ENCODE results near the gene SEPSECS. TPM values are rescaled to one million over a fixed set of nuclear protein-coding genes. Genes with fewer than 3 reads are reported as not detected.

SEPSECS gene
- total and polyA plus RNA-seq, 2 of the 8 experiments (the other 6 are each of a cell fraction or from before 2014, with no cell fraction given): 1.9 to 4.1 TPM

DNA sequence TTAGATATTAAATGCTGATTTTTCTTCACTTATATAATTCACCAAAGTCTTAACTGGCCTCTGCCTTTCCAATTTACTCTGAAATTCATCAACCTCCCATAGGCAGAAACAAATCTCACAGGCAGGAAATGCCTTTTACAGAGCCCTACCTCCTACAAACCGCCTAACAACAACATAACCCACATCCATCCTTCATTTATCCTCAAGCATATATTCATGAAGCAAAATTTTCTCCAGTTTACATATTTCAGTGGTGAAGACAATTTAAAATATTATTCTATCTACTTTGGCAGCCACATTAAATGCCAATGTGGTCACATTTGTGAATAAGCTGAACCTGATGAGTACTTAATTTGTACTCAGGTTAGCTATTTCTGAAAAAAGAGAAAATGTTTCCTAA is 30.3 kb downstream of the SEPSECS start:
- Histone ChIP-seq H2BK20ac (ENCODE audit: low read length) (no peak overlapping the region), H2BK120ac (replicated peaks; ENCODE audit: low read depth, low read length) (no peak overlapping the region), H3K79me2 (ENCODE audit: control insufficient read depth in 1 of 2, insufficient read depth in 2 of 2, low read length in 2 of 2) (no peaks in the 10 kb centered on the region), H3K4me3 (ENCODE audit: extremely low read depth in 1 of 4, insufficient read depth in 2 of 4, low read depth in 3 of 4, low read length in 4 of 4) (no peak overlapping the region), H3K4me2 (ENCODE audit: insufficient read depth in 1 of 2, low read depth in 2 of 2, low read length in 2 of 2) (no peak overlapping the region), H4K5ac (ENCODE audit: insufficient read length, low read depth, low read length) (no peak overlapping the region), H2AFZ (ENCODE audit: low read length) (no peak overlapping the region), H3K9ac (replicated peaks in 1 of 4; ENCODE audit: extremely low read depth in 1 of 4, low read depth in 3 of 4, low read length in 3 of 4) (no peak overlapping the region), H3K18ac (ENCODE audit: extremely low read depth, low read length) (no peak overlapping the region), H3K4ac (replicated peaks; ENCODE audit: insufficient read length, low read depth, low read length) (no peak overlapping the region), H3K14ac (ENCODE audit: insufficient read length) (no peak overlapping the region), H3K79me1 (ENCODE audit: low read depth, low read length) (no peaks in the 10 kb centered on the region), H2BK12ac (ENCODE audit: low read depth, low read length) (no peak overlapping the region), H3K4me1 (replicated peaks in 1 of 4; ENCODE audit: control insufficient read depth in 3 of 4, insufficient read depth in 4 of 4, low read length in 3 of 4) (peaks cover 0 to 8% (median 3%) of the 10 kb centered on the region in 4 experiments; a peak in 3 of 7 replicates), H3K56ac (replicated peaks; ENCODE audit: insufficient read length, low read depth, low read length) (no peak overlapping the region), H4K20me1 (replicated peaks in 1 of 2; ENCODE audit: control insufficient read depth in 1 of 2, insufficient read depth in 2 of 2, low read length in 2 of 2) (no peaks in the 10 kb centered on the region), H3K27me3 (replicated peaks in 1 of 4; ENCODE audit: control insufficient read depth in 3 of 4, extremely low read depth in 1 of 4, insufficient read depth in 3 of 4, low read length in 3 of 4) (no peaks in the 10 kb centered on the region), H4K8ac (ENCODE audit: extremely low read depth, insufficient read depth, low read length) (no peak overlapping the region), H2AK5ac (ENCODE audit: low read depth, low read length) (no peak overlapping the region), H2BK5ac (ENCODE audit: low read depth, low read length) (no peak overlapping the region), H3K27ac (ENCODE audit: low read depth, low read length) (no peak overlapping the region), H2BK15ac (ENCODE audit: low read length) (no peak overlapping the region), H3K9me3 (ENCODE audit: insufficient read depth in 2 of 2, low read depth in 1 of 2, low read length in 1 of 2) (no peaks in the 10 kb centered on the region), H3K23ac (ENCODE audit: insufficient read length) (no peak overlapping the region), H3K36me3 (ENCODE audit: control insufficient read depth in 2 of 4, insufficient read depth in 4 of 4, low read length in 3 of 4) (no peaks in the 10 kb centered on the region), H4K91ac (replicated peaks; ENCODE audit: insufficient read length, low read length) (no peak overlapping the region), H3K23me2 (ENCODE audit: low read depth, low read length) (no peaks in the 10 kb centered on the region)
- TF ChIP-seq TAF1 (IDR thresholded peaks at IDR 0.05; ENCODE audit: low read depth, low read length) (no peak), POLR2AphosphoS5 (IDR thresholded peaks at IDR 0.05; ENCODE audit: low read depth, low read length) (no peak), TAF7 (optimal IDR thresholded peaks at IDR 0.05; ENCODE audit: borderline replicate concordance, low read depth, low read length) (no peak), KDM5A (IDR thresholded peaks at IDR 0.05; ENCODE audit: low read length) (no peak), CTBP2 (IDR thresholded peaks at IDR 0.05; ENCODE audit: borderline replicate concordance, insufficient read depth, insufficient read length, low read length) (no peak), NANOG (IDR thresholded peaks at IDR 0.05; ENCODE audit: insufficient read depth, low read depth, low read length, poor library complexity, severe bottlenecking) (no peak), MAFK (IDR thresholded peaks at IDR 0.05; ENCODE audit: low read depth, low read length) (no peak), POU5F1 (IDR thresholded peaks at IDR 0.05; ENCODE audit: low read depth, low read length) (no peak), TCF12 (IDR thresholded peaks at IDR 0.05; ENCODE audit: low read depth, low read length) (no peak), CHD2 (IDR thresholded peaks at IDR 0.05; ENCODE audit: low read length) (no peak), GTF2F1 (IDR thresholded peaks at IDR 0.05; ENCODE audit: borderline replicate concordance, low read depth, low read length) (no peak), NRF1 (IDR thresholded peaks at IDR 0.05; ENCODE audit: low read depth, low read length) (no peak)
- TF ChIP-seq, protein P1, sequence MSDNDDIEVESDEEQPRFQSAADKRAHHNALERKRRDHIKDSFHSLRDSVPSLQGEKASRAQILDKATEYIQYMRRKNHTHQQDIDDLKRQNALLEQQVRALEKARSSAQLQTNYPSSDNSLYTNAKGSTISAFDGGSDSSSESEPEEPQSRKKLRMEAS (IDR thresholded peaks at IDR 0.05): no peak
- DNase-seq (ENCODE audit: low read depth in 1 of 2, low spot score in 2 of 2) (no peak), FAIRE-seq (no peak)
- 89% methylated on average over 1 of the region's 1 CpG; no CpG with 5 or more reads in 1 of the 2 experiments for WGBS, 2 experiments (ENCODE audit: extremely low coverage in 1 of 2, insufficient coverage in 1 of 2, insufficient read length in 1 of 2, insufficient replicate concordance in 2 of 2, low coverage in 1 of 2, low lambda C conversion rate in 2 of 2, missing lambda C conversion rate in 1 of 2)
- POLR2A ChIA-PET (ENCODE audit: partially characterized antibody): interaction anchor here (1.1 kb wide), 1 partner anchor 12 kb away, joined by 3 read pairs; no protein-coding TSS in a partner anchor
- CTCF ChIA-PET (ENCODE audit: partially characterized antibody): interaction anchor here (0.7 to 1.4 kb wide), 2 partner anchors 19 to 221 kb away, joined by 3 read pairs; no protein-coding TSS in a partner anchor

Measured in H1 (cell line).